ENCODE results near the gene CD55.

DNA sequence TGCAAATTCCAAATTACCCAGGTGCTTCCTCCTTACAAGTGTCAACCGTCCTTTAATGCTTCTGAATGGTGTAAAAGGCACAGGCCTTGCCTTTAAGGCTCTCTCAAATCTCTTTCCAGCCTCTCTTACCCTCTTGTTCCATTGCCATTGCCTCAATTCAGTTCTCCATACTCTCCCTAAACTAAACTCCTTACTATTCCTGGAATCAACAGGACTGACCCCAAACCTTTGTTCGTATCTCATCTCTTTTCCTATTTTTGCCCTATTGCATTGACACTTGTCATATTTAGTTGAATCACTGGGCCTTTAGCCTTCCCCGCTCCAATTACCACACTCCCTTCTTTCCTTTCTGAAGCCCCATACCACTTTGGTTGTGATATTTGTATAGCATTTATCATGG is 3.9 kb upstream of the CD55 start:
- TF ChIP-seq, protein P1, sequence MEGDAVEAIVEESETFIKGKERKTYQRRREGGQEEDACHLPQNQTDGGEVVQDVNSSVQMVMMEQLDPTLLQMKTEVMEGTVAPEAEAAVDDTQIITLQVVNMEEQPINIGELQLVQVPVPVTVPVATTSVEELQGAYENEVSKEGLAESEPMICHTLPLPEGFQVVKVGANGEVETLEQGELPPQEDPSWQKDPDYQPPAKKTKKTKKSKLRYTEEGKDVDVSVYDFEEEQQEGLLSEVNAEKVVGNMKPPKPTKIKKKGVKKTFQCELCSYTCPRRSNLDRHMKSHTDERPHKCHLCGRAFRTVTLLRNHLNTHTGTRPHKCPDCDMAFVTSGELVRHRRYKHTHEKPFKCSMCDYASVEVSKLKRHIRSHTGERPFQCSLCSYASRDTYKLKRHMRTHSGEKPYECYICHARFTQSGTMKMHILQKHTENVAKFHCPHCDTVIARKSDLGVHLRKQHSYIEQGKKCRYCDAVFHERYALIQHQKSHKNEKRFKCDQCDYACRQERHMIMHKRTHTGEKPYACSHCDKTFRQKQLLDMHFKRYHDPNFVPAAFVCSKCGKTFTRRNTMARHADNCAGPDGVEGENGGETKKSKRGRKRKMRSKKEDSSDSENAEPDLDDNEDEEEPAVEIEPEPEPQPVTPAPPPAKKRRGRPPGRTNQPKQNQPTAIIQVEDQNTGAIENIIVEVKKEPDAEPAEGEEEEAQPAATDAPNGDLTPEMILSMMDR (conservative IDR thresholded peaks at IDR 0.05; ENCODE audit: low read depth, low read length), result no peak
- TF ChIP-seq EZH2 (IDR thresholded peaks at IDR 0.05; ENCODE audit: low read length, unreplicated experiment), result no peak
- no peak for TF ChIP-seq EZH2phosphoT487 (IDR thresholded peaks at IDR 0.05; ENCODE audit: borderline replicate concordance, low read length)

Data from PC-3 (cell line).